HG03565 (cell line): ENCODE data around the gene NOC2L.

Source experiments
- ATAC-seq: cut with Tn5 transposase; IDR thresholded peaks from one replicate; pipeline ENCODE4 v1.9.1; 2021; ENCODE audit warnings: mild to moderate bottlenecking, moderate library complexity; ENCODE audit not compliant: unreplicated experiment

The NOC2L gene

GRCh38 chr1:919271-919872 lies 39.7 kb downstream of the NOC2L start:
- ATAC-seq, result no peak

GRCh38 chr1:918843-919242 lies 40.2 kb downstream of the NOC2L start:
- no peak for ATAC-seq

GRCh38 chr1:918353-918752 lies 40.7 kb downstream of the NOC2L start:
- no peak for ATAC-seq

- no peak for ATAC-seq
Measured at GRCh38 chr1:917466-918091, 41.5 kb downstream of the NOC2L start.

GRCh38 chr1:917076-917459 lies 42.0 kb downstream of the NOC2L start:
- no peak for ATAC-seq

- ATAC-seq, result no peak
Measured at GRCh38 chr1:916173-917075, 42.6 kb downstream of the NOC2L start.

- no peak for ATAC-seq
Measured at GRCh38 chr1:915295-916172, 43.5 kb downstream of the NOC2L start.

GRCh38 chr1:914891-915280 lies 44.2 kb downstream of the NOC2L start:
- no peak for ATAC-seq

- ATAC-seq, result no peak
Measured at GRCh38 chr1:914131-914890, 44.7 kb downstream of the NOC2L start.

- ATAC-seq, result no peak
Measured at GRCh38 chr1:913491-914130, 45.4 kb downstream of the NOC2L start.

- no peak for ATAC-seq
Measured at GRCh38 chr1:912740-913301, 46.2 kb downstream of the NOC2L start.

GRCh38 chr1:911875-912739 lies 46.9 kb downstream of the NOC2L start:
- ATAC-seq, result no peak

GRCh38 chr1:910881-911721 lies 48.0 kb downstream of the NOC2L start:
- no peak for ATAC-seq

GRCh38 chr1:910311-910880 lies 48.7 kb downstream of the NOC2L start:
- ATAC-seq, result no peak

GRCh38 chr1:909861-910310 lies 49.2 kb downstream of the NOC2L start:
- no peak for ATAC-seq

GRCh38 chr1:908661-909060 lies 50.4 kb downstream of the NOC2L start:
- no peak for ATAC-seq
